Measurements from ENCODE around the gene PGAP3. TPM values are rescaled to one million over a fixed set of nuclear protein-coding genes. Genes with fewer than 3 reads are reported as not detected.

Gene PGAP3
- total RNA-seq, 1 experiment from 2014 or later, result 13.2 TPM

- POLR2A ChIA-PET, result interaction anchor here (0.6 to 1.4 kb wide), 2 partner anchors 9 to 21 kb away, joined by 3 to 5 read pairs; partner anchors contain the start of gene ERBB2
- intact Hi-C loops (cut with micrococcal nuclease), result no loop called here
- Mint-ChIP-seq H3K27me3 (ENCODE audit: insufficient read depth, unreplicated experiment) (no peaks in the 10 kb centered on the region), H3K4me3 (ENCODE audit: unreplicated experiment) (no peak overlapping the region), H3K9me3 (ENCODE audit: unreplicated experiment) (no peaks in the 10 kb centered on the region), H3K36me3 (ENCODE audit: insufficient read depth, unreplicated experiment) (peaks cover 56% of the 10 kb centered on the region), H3K27ac (ENCODE audit: low read depth, unreplicated experiment) (no peak overlapping the region), H3K4me1 (ENCODE audit: insufficient read depth, unreplicated experiment) (peaks cover 11% of the 10 kb centered on the region)
- CTCF ChIA-PET, result interaction anchor here (0.9 to 2.4 kb wide), 3 partner anchors 9 to 88 kb away, joined by 4 to 8 read pairs (median 5); no protein-coding TSS in a partner anchor
- TF ChIP-seq CTCF (IDR thresholded peaks at IDR 0.05; ENCODE audit: unreplicated experiment), result no peak
- no TSS peak for BruUV-seq (replicated peaks)
- no peak for DNase-seq (ENCODE audit: unreplicated experiment)
Measured at GRCh38 chr17:39709319-39709997, 21.6 kb upstream of the PGAP3 start.

DNA sequence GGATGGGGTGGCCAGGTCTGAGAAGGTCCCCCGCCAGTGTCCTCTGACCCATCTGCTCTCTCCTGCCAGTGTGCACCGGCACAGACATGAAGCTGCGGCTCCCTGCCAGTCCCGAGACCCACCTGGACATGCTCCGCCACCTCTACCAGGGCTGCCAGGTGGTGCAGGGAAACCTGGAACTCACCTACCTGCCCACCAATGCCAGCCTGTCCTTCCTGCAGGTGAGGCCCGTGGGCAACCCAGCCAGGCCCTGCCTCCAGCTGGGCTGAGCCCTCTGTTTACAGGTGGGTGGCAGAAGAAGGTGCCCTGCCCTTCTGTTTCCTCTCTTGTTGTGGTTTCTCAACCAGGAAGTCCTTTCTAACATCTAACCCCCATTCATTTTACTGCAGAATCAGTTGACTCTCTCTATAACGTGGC, 19.1 kb upstream of the PGAP3 start:
- no peaks in the 10 kb centered on the region for H3K27me3 Mint-ChIP-seq (ENCODE audit: insufficient read depth, unreplicated experiment)
- no TSS peak for BruUV-seq (replicated peaks)
- H3K27ac Mint-ChIP-seq (ENCODE audit: low read depth, unreplicated experiment), result no peak overlapping the region
- no peak overlapping the region for H3K4me3 Mint-ChIP-seq (ENCODE audit: unreplicated experiment)
- POLR2A ChIA-PET, result interaction anchor here (1.7 kb wide), 1 partner anchor 9 kb away, joined by 4 read pairs; no protein-coding TSS in a partner anchor
- H3K36me3 Mint-ChIP-seq (ENCODE audit: insufficient read depth, unreplicated experiment), result peaks cover 50% of the 10 kb centered on the region
- DNase-seq (ENCODE audit: unreplicated experiment), result no peak
- peaks cover 16% of the 10 kb centered on the region for H3K4me1 Mint-ChIP-seq (ENCODE audit: insufficient read depth, unreplicated experiment)
- intact Hi-C loops (cut with micrococcal nuclease), result no loop called here
- no peaks in the 10 kb centered on the region for H3K9me3 Mint-ChIP-seq (ENCODE audit: unreplicated experiment)
- no peak for TF ChIP-seq CTCF (IDR thresholded peaks at IDR 0.05; ENCODE audit: unreplicated experiment)
- CTCF ChIA-PET, result interaction anchor here (0.8 to 2.4 kb wide), 3 partner anchors 9 to 85 kb away, joined by 3 to 8 read pairs (median 3); no protein-coding TSS in a partner anchor

GRCh38 chr17:39706383-39706782, 18.5 kb upstream of the PGAP3 start:
- Mint-ChIP-seq H3K4me1 (ENCODE audit: insufficient read depth, unreplicated experiment) (peaks cover 21% of the 10 kb centered on the region), H3K4me3 (ENCODE audit: unreplicated experiment) (no peak overlapping the region), H3K27ac (ENCODE audit: low read depth, unreplicated experiment) (no peak overlapping the region), H3K27me3 (ENCODE audit: insufficient read depth, unreplicated experiment) (no peaks in the 10 kb centered on the region), H3K36me3 (ENCODE audit: insufficient read depth, unreplicated experiment) (peaks cover 45% of the 10 kb centered on the region), H3K9me3 (ENCODE audit: unreplicated experiment) (no peaks in the 10 kb centered on the region)
- TF ChIP-seq CTCF (IDR thresholded peaks at IDR 0.05; ENCODE audit: unreplicated experiment), result no peak
- CTCF ChIA-PET, result interaction anchor here (1.1 kb wide), 1 partner anchor 22 kb away, joined by 3 read pairs; no protein-coding TSS in a partner anchor
- BruUV-seq (replicated peaks), result no TSS peak
- POLR2A ChIA-PET, result interaction anchor here (1.2 to 1.7 kb wide), 2 partner anchors 9 to 11 kb away, joined by 4 read pairs; no protein-coding TSS in a partner anchor
- no peak for DNase-seq (ENCODE audit: unreplicated experiment)
- intact Hi-C loops (cut with micrococcal nuclease), result no loop called here

- H3K36me3 Mint-ChIP-seq (ENCODE audit: insufficient read depth, unreplicated experiment), result peaks cover 40% of the 10 kb centered on the region
- H3K27ac Mint-ChIP-seq (ENCODE audit: low read depth, unreplicated experiment), result no peak overlapping the region
- DNase-seq (ENCODE audit: unreplicated experiment), result peak; percentile 53
- CTCF ChIA-PET, result interaction anchor here (0.5 to 1.0 kb wide), 2 partner anchors 68 to 160 kb away, joined by 3 to 4 read pairs; no protein-coding TSS in a partner anchor
- H3K9me3 Mint-ChIP-seq (ENCODE audit: unreplicated experiment), result no peaks in the 10 kb centered on the region
- intact Hi-C loops (cut with micrococcal nuclease), result no loop called here
- H3K4me1 Mint-ChIP-seq (ENCODE audit: insufficient read depth, unreplicated experiment), result peaks cover 26% of the 10 kb centered on the region
- no TSS peak for BruUV-seq (replicated peaks)
- H3K27me3 Mint-ChIP-seq (ENCODE audit: insufficient read depth, unreplicated experiment), result no peaks in the 10 kb centered on the region
- TF ChIP-seq CTCF (IDR thresholded peaks at IDR 0.05; ENCODE audit: unreplicated experiment), result no peak
- POLR2A ChIA-PET, result interaction anchor here (0.5 to 1.7 kb wide), 4 partner anchors 10 to 273 kb away, joined by 3 to 6 read pairs (median 4); partner anchors contain the start of gene PGAP3
- H3K4me3 Mint-ChIP-seq (ENCODE audit: unreplicated experiment), result no peak overlapping the region
Measured at GRCh38 chr17:39705786-39706348, 18.0 kb upstream of the PGAP3 start.
